Peyer's patch (tissue), 4 donors: Measurements from ENCODE around the gene AMBRA1. TPM values are rescaled to one million over a fixed set of nuclear protein-coding genes. Genes with fewer than 3 reads are reported as not detected.
A peak's percentile ranks its signal among the peaks of the same experiment; 100 is the strongest.
"Not testable (repeated sequence)": the region's sequence is repeated elsewhere in the genome, so short reads cannot be mapped to it uniquely, and the experiment has no call there.

ENCODE experiments used
- DNase-seq, 3 donors: peaks; one replicate each; pipeline ENCODE4 v3.0.0-alpha.2; 2017 to 2019
- H3K27ac ChIP-seq, 4 donors: fragments of 200-600 bp; sonication (generic); one replicate each; pipeline ENCODE4 v1.5.1; 2016 to 2019
- H3K27me3 ChIP-seq, 2 donors: fragments of 200-600 bp; sonication (generic); one replicate each; pipeline ENCODE4 v1.5.1; 2019
- H3K36me3 ChIP-seq, 3 donors: fragments of 200-600 bp; sonication (generic); one replicate each; pipeline ENCODE4 v1.5.1; 2016 to 2019
- H3K4me1 ChIP-seq, 4 donors: fragments of 200-600 bp; sonication (generic); one replicate each; pipeline ENCODE4 v1.5.1; 2016 to 2019
- H3K4me3 ChIP-seq, 4 donors: fragments of 200-600 bp; sonication (generic); 1 replicate in 3 of 4; 2 replicates in 1 of 4; pipeline ENCODE4 v1.5.1; 2016 to 2019; ENCODE audit warnings: mild to moderate bottlenecking in 1 of 4
- H3K9me3 ChIP-seq, 4 donors: fragments of 200-600 bp; sonication (generic); one replicate each; pipeline ENCODE4 v1.5.1; 2016 to 2019; ENCODE audit warnings: mild to moderate bottlenecking in 1 of 4
- CTCF ChIP-seq, 6 experiments: fragments of 450-650 bp in 4 of 6; fragments of 200-600 bp in 2 of 6; sonication (generic) in 1 of 6; IDR thresholded peaks; one replicate each; pipeline ENCODE4 v1.5.1; 2017 to 2019; ENCODE audit warnings: antibody characterized with exemption in 6 of 6, mild to moderate bottlenecking in 3 of 6, moderate library complexity in 1 of 6
- POLR2A ChIP-seq, 2 donors: fragments of 450-650 bp; IDR thresholded peaks; one replicate each; pipeline ENCODE4 v1.5.1; 2017; ENCODE audit warnings: antibody characterized with exemption in 2 of 2, mild to moderate bottlenecking in 2 of 2, moderate library complexity in 2 of 2
- total RNA-seq, 4 donors: library from RNA; depleted of rRNA; stranded (reverse); fragments of >200 nt; gene quantifications; one replicate each; pipeline ENCODE4 v1.1.0, GENCODE V29; 2016

Gene AMBRA1
- total RNA-seq, 4 donors from 2014 or later: 28.9 to 61.6 (median 41.6) TPM

GRCh38 chr11:46594785-46595184 lies 962 bp upstream of the AMBRA1 start:
- no peaks in the 10 kb centered on the region for H3K27me3 ChIP-seq
- no peaks in the 10 kb centered on the region for H3K9me3 ChIP-seq
- peak overlapping the region in 1 of 4 donors; percentile 67 for H3K4me3 ChIP-seq
- H3K36me3 ChIP-seq: no peaks in the 10 kb centered on the region
- no peak for DNase-seq
- peaks cover 0 to 31% (median 4%) of the 10 kb centered on the region in 4 donors for H3K4me1 ChIP-seq
- TF ChIP-seq POLR2A (IDR thresholded peaks at IDR 0.05) (no peak), CTCF (IDR thresholded peaks at IDR 0.05) (no peak)
- H3K27ac ChIP-seq: no peak overlapping the region

- Histone ChIP-seq H3K27me3 (no peaks in the 10 kb centered on the region), H3K4me3 (peak overlapping the region; percentile 61 to 86 (median 74)), H3K9me3 (no peaks in the 10 kb centered on the region), H3K36me3 (no peaks in the 10 kb centered on the region), H3K27ac (peak overlapping the region; percentile 21 to 79 (median 74)), H3K4me1 (peaks cover 0 to 35% (median 4%) of the 10 kb centered on the region in 4 donors)
- DNase-seq: no peak
- TF ChIP-seq CTCF (IDR thresholded peaks at IDR 0.05): no peak
- no peak for TF ChIP-seq POLR2A (IDR thresholded peaks at IDR 0.05)
These were observed 514 bp upstream of the AMBRA1 start for GRCh38 chr11:46594374-46594700.

- H3K27ac ChIP-seq: no peak overlapping the region
- H3K36me3 ChIP-seq: no peaks in the 10 kb centered on the region
- no peak for DNase-seq
- H3K27me3 ChIP-seq: no peaks in the 10 kb centered on the region
- peak overlapping the region in 2 of 4 donors; percentile 2 to 18 for H3K4me3 ChIP-seq
- TF ChIP-seq CTCF (IDR thresholded peaks at IDR 0.05) (no peak), POLR2A (IDR thresholded peaks at IDR 0.05) (no peak)
- no peaks in the 10 kb centered on the region for H3K9me3 ChIP-seq
- peaks cover 0 to 41% (median 4%) of the 10 kb centered on the region in 4 donors for H3K4me1 ChIP-seq
These were observed 2.9 kb downstream of the AMBRA1 start for GRCh38 chr11:46590740-46591605.

- no peak overlapping the region for H3K4me3 ChIP-seq
- DNase-seq: no peak
- no peaks in the 10 kb centered on the region for H3K9me3 ChIP-seq
- TF ChIP-seq POLR2A (IDR thresholded peaks at IDR 0.05) (no peak), CTCF (IDR thresholded peaks at IDR 0.05) (no peak)
- no peaks in the 10 kb centered on the region for H3K36me3 ChIP-seq
- H3K27me3 ChIP-seq: no peaks in the 10 kb centered on the region
- no peak overlapping the region for H3K27ac ChIP-seq
- H3K4me1 ChIP-seq: peaks cover 0 to 41% (median 4%) of the 10 kb centered on the region in 4 donors
These were observed 4.9 kb downstream of the AMBRA1 start for GRCh38 chr11:46588915-46589314.

GRCh38 chr11:46588131-46588530 lies 5.7 kb downstream of the AMBRA1 start:
- no peaks in the 10 kb centered on the region for H3K27me3 ChIP-seq
- TF ChIP-seq CTCF (IDR thresholded peaks at IDR 0.05) (no peak), POLR2A (IDR thresholded peaks at IDR 0.05) (no peak)
- DNase-seq: no peak
- no peaks in the 10 kb centered on the region for H3K36me3 ChIP-seq
- H3K4me1 ChIP-seq: peaks cover 0 to 41% (median 4%) of the 10 kb centered on the region in 4 donors
- H3K4me3 ChIP-seq: no peak overlapping the region
- H3K27ac ChIP-seq: no peak overlapping the region
- H3K9me3 ChIP-seq: no peaks in the 10 kb centered on the region

- not testable (repeated sequence) for H3K36me3 ChIP-seq, DNase-seq, H3K9me3 ChIP-seq, H3K27ac ChIP-seq, H3K27me3 ChIP-seq, H3K4me3 ChIP-seq, H3K4me1 ChIP-seq
These were observed 10.3 kb downstream of the AMBRA1 start for GRCh38 chr11:46583513-46583912.
